T-helper 2 cell treated with Interferon-gamma antibody and Interleukin-4, amounts not matched to agents 5 μg/mL and 100 μg/mL, for 36 hours (primary cell): ENCODE results near the gene KRTAP4-7.
"Not testable (repeated sequence)": the region's sequence is repeated elsewhere in the genome, so short reads cannot be mapped to it uniquely, and the experiment has no call there.

Experiments
- DNase-seq: peaks from one replicate; pipeline ENCODE4 v3.0.0; 2021; ENCODE audit warnings: low spot score
- H3K27ac Mint-ChIP-seq: one replicate; pipeline ENCODE4 v1.8.0; 2021; ENCODE audit warnings: mild to moderate bottlenecking, mixed read lengths
- H3K27me3 Mint-ChIP-seq: one replicate; pipeline ENCODE4 v1.8.0; 2021; ENCODE audit warnings: low read depth, mixed read lengths
- H3K36me3 Mint-ChIP-seq: one replicate; pipeline ENCODE4 v1.8.0; 2021; ENCODE audit warnings: low read depth, mixed read lengths
- H3K4me1 Mint-ChIP-seq: one replicate; pipeline ENCODE4 v1.8.0; 2021; ENCODE audit warnings: low read depth, mixed read lengths
- H3K4me3 Mint-ChIP-seq: one replicate; pipeline ENCODE4 v1.8.0; 2022; ENCODE audit warnings: mild to moderate bottlenecking, moderate library complexity, mixed read lengths
- H3K9me3 Mint-ChIP-seq: one replicate; pipeline ENCODE4 v1.8.0; 2021; ENCODE audit warnings: mixed read lengths

The KRTAP4-7 gene

GRCh38 chr17:41111151-41111885 lies 27.4 kb downstream of the KRTAP4-7 start:
- no peaks in the 10 kb centered on the region for H3K36me3 Mint-ChIP-seq
- H3K4me3 Mint-ChIP-seq = no peak overlapping the region
- H3K9me3 Mint-ChIP-seq = peaks cover 8% of the 10 kb centered on the region
- no peak overlapping the region for H3K27ac Mint-ChIP-seq
- peaks cover 13% of the 10 kb centered on the region for H3K27me3 Mint-ChIP-seq
- DNase-seq = no peak
- H3K4me1 Mint-ChIP-seq = peaks cover 3% of the 10 kb centered on the region

GRCh38 chr17:41116297-41116696 lies 32.3 kb downstream of the KRTAP4-7 start:
- H3K27ac Mint-ChIP-seq = no peak overlapping the region
- H3K4me3 Mint-ChIP-seq = no peak overlapping the region
- no peaks in the 10 kb centered on the region for H3K36me3 Mint-ChIP-seq
- H3K9me3 Mint-ChIP-seq = peaks cover 8% of the 10 kb centered on the region
- peaks cover 9% of the 10 kb centered on the region for H3K27me3 Mint-ChIP-seq
- peaks cover 7% of the 10 kb centered on the region for H3K4me1 Mint-ChIP-seq
- no peak for DNase-seq

DNA sequence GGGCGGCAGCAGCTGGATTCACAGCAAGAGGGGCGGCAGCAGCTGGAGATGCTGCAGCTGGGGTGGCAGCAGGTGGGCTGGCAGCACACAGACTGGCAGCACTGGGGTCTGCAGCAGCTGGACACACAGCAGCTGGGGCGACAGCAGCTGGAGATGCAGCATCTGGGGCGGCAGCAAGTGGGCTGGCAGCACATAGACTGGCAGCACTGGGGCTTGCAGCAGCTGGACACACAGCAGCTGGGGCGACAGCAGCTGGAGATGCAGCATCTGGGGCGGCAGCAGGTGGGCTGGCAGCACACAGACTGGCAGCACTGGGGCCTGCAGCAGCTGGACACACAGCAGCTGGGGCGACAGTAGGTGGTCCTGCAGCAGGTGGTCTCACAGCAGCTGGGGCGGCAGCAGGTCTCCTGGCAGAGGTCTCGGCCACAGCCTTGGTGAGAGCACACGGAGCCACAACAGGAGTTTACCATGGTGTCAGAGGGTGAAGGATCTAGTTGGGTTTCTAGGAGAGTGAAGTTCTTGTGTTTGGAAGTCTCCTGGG lies 34.0 kb downstream of the KRTAP4-7 start, which contains the start of gene KRTAP4-11:
Gene KRTAP4-11, minus strand, starts transcription at position 528 of the 541 bp plus-strand sequence. Its CDS starts 58 bp downstream, at position 470.
- not testable (repeated sequence) for DNase-seq, H3K36me3 Mint-ChIP-seq, H3K9me3 Mint-ChIP-seq, H3K27ac Mint-ChIP-seq, H3K4me3 Mint-ChIP-seq, H3K4me1 Mint-ChIP-seq, H3K27me3 Mint-ChIP-seq

GRCh38 chr17:41118721-41119120 lies 34.8 kb downstream of the KRTAP4-7 start:
- Mint-ChIP-seq H3K4me1 (peaks cover 7% of the 10 kb centered on the region), H3K9me3 (peaks cover 4% of the 10 kb centered on the region), H3K27me3 (peaks cover 10% of the 10 kb centered on the region), H3K4me3 (no peak overlapping the region), H3K36me3 (no peaks in the 10 kb centered on the region), H3K27ac (no peak overlapping the region)
- no peak for DNase-seq

- peaks cover 14% of the 10 kb centered on the region for H3K27me3 Mint-ChIP-seq
- not testable (repeated sequence) for H3K4me1 Mint-ChIP-seq, H3K36me3 Mint-ChIP-seq, H3K9me3 Mint-ChIP-seq, DNase-seq, H3K27ac Mint-ChIP-seq, H3K4me3 Mint-ChIP-seq
Observed at GRCh38 chr17:41119696-41120690, 36.0 kb downstream of the KRTAP4-7 start.

DNA sequence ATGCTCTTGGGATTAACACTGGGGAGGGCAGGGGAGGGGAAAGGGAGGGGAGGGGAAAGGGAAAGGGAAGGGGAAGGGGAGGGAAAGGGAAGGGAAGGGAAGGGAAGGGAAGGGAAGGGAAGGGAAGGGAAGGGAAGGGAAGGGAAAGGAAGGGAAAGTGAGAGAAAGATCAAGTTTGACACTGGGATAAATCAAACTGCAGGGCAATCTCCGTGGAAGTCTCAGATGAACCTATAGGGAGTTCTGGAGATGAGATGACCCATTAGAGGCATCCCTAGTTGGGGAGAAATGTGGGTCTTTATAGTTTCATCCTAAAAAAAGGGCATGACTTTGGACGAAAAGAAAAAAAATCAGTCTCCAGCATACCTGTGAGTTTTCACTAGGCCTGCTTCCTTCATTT lies 37.8 kb downstream of the KRTAP4-7 start:
- Mint-ChIP-seq H3K4me3 (no peak overlapping the region), H3K9me3 (peaks cover 8% of the 10 kb centered on the region), H3K27me3 (peaks cover 8% of the 10 kb centered on the region), H3K27ac (no peak overlapping the region), H3K36me3 (no peaks in the 10 kb centered on the region), H3K4me1 (peaks cover 7% of the 10 kb centered on the region)
- DNase-seq = no peak

DNA sequence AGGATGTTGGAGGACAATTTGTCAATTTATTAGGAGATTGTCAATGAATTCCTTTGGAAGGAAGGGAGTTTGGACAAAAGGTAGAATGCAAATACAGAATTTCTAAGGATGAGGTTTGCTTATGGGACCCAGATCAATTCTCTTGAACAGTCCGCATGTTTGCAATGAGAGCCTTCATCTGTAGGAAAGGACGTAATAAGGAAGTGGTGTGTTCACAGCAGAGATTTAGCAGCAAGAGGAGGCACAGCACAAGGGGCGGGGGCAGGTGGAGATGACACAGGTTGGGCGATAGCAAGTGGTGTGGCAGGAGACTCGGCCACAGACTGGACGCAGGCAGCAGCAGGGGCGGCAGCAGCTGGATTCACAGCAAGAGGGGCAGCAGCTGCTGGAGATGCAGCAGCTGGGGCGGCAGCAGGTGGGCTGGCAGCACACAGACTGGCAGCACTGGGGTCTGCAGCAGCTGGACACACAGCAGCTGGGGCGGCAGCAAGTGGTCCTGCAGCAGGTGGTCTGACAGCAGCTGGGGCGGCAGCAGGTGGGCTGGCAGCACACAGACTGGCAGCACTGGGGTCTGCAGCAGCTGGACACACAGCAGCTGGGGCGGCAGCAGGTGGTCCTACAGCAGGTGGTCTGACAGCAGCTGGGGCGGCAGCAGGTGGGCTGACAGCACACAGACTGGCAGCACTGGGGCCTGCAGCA lies 39.5 kb downstream of the KRTAP4-7 start:
- not testable (repeated sequence) for H3K27me3 Mint-ChIP-seq, H3K4me3 Mint-ChIP-seq, H3K27ac Mint-ChIP-seq, H3K9me3 Mint-ChIP-seq, H3K36me3 Mint-ChIP-seq, H3K4me1 Mint-ChIP-seq, DNase-seq

DNA sequence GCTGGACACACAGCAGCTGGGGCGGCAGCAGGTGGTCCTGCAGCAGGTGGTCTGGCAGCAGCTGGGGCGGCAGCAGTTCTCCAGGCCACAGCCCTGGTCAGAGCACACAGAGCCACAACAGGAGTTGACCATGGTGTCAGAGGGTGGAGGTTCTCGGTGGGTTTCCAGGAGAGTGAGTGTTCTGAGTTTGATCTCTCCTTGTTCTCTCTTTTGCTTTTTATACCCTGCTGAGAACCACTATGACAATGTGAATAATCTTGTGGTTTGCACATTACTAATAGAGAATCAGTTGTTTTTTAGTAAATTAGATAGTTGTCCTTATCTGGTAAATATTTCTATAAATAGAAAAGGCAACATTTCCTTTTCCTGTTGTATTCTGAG lies 40.0 kb downstream of the KRTAP4-7 start, which contains the start of gene KRTAP4-12:
Gene KRTAP4-12, minus strand, starts transcription at position 192 of the 381 bp plus-strand sequence. Its CDS starts 60 bp downstream, at position 132.
- H3K27ac Mint-ChIP-seq, H3K36me3 Mint-ChIP-seq: not testable (repeated sequence)

DNA sequence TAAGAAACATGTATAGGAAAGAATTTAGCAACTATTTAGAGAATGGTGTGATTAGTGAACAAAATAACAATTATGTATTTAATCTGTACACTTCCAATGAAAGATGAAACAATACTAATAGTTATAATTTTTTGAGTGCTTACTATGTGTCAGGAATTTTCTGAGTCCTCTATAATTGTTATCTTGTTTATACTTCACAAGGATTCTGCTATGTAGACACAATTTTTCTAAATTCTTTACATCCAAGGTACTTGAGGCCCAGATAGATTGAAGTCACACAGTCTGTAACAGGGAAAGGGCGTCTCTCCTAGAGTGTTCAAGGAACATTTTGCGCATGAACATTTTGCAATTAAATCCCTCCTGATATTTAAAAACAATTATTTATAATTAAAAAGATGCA lies 41.1 kb downstream of the KRTAP4-7 start:
- Mint-ChIP-seq H3K9me3 (peaks cover 8% of the 10 kb centered on the region), H3K4me3 (no peak overlapping the region), H3K27me3 (peaks cover 6% of the 10 kb centered on the region), H3K27ac (no peak overlapping the region), H3K36me3 (no peaks in the 10 kb centered on the region), H3K4me1 (peaks cover 4% of the 10 kb centered on the region)
- no peak for DNase-seq

More for the DNA sequence above, 40.0 kb downstream of the KRTAP4-7 start, which contains the start of gene KRTAP4-12:
- not testable (repeated sequence) for H3K9me3 Mint-ChIP-seq, DNase-seq, H3K27me3 Mint-ChIP-seq, H3K4me1 Mint-ChIP-seq, H3K4me3 Mint-ChIP-seq

GRCh38 chr17:41126412-41126811 lies 42.5 kb downstream of the KRTAP4-7 start:
- Mint-ChIP-seq H3K36me3 (no peaks in the 10 kb centered on the region), H3K4me3 (no peak overlapping the region), H3K27me3 (peaks cover 6% of the 10 kb centered on the region), H3K4me1 (no peaks in the 10 kb centered on the region), H3K27ac (no peak overlapping the region), H3K9me3 (peaks cover 4% of the 10 kb centered on the region)
- DNase-seq = no peak

DNA sequence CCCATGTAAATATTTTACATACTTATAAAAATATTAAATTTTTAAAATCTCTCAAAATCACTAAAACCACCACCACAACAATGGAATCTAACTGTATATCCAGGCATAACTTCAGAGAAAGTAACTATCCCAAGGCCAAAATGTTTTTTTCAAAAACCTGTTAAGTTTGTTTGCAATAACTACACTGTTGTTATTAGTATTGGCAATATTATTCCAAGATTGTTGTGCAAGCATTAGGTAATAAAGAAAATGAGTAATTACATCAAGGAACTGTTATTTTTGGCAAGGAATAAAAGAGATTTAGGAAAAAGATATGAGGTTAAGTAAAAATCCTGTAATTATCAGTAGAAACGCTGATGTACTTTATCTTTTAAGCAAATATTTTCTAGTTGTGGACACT lies 43.4 kb downstream of the KRTAP4-7 start:
- H3K4me3 Mint-ChIP-seq = no peak overlapping the region
- H3K36me3 Mint-ChIP-seq = no peaks in the 10 kb centered on the region
- H3K27ac Mint-ChIP-seq = no peak overlapping the region
- peaks cover 4% of the 10 kb centered on the region for H3K9me3 Mint-ChIP-seq
- H3K4me1 Mint-ChIP-seq = no peaks in the 10 kb centered on the region
- no peak for DNase-seq
- H3K27me3 Mint-ChIP-seq = peaks cover 6% of the 10 kb centered on the region

DNA sequence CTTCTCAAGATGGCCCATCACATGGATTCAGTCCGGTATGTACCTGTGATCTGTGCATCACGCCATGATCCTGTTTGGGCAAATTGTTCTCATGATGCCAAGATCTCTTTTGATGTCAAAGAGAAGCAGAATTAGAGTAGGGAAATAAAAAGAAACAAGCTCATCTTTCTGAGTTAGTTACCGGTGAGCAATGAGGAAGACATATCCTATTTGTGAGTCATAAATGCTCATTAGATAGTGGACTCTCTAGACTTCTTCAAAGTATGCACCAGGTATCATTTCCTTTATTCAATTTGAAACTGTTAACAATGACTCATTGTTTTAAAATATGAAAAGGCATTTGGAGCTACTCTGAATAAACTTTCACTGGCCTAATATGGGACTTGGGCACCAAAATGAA lies 48.0 kb downstream of the KRTAP4-7 start:
- Mint-ChIP-seq H3K4me3 (no peak overlapping the region), H3K9me3 (no peaks in the 10 kb centered on the region), H3K27me3 (no peaks in the 10 kb centered on the region), H3K27ac (no peak overlapping the region), H3K4me1 (no peaks in the 10 kb centered on the region), H3K36me3 (no peaks in the 10 kb centered on the region)
- no peak for DNase-seq

GRCh38 chr17:41133880-41134735 lies 50.2 kb downstream of the KRTAP4-7 start:
- Mint-ChIP-seq H3K36me3 (no peaks in the 10 kb centered on the region), H3K9me3 (peaks cover 5% of the 10 kb centered on the region), H3K4me3 (no peak overlapping the region), H3K4me1 (no peaks in the 10 kb centered on the region), H3K27me3 (no peaks in the 10 kb centered on the region), H3K27ac (no peak overlapping the region)
- DNase-seq = no peak
